GM21717 (cell line): ENCODE measurements around the gene FAM13C.

Source experiments
- ATAC-seq: cut with Tn5 transposase; IDR thresholded peaks from one replicate; pipeline ENCODE4 v1.9.1; 2021; ENCODE audit warnings: mild to moderate bottlenecking, moderate library complexity; ENCODE audit not compliant: unreplicated experiment

FAM13C gene

GRCh38 chr10:59362959-59363381 lies 621 bp upstream of the FAM13C start:
- no peak for ATAC-seq

- ATAC-seq = no peak
Measured at GRCh38 chr10:59361663-59362143, 646 bp downstream of the FAM13C start.

- no peak for ATAC-seq
Measured at GRCh38 chr10:59360605-59361405, 1.5 kb downstream of the FAM13C start.

- ATAC-seq = no peak
Measured at GRCh38 chr10:59358576-59358975, 3.8 kb downstream of the FAM13C start.

GRCh38 chr10:59354434-59354833 lies 7.9 kb downstream of the FAM13C start:
- no peak for ATAC-seq

GRCh38 chr10:59350558-59350957 lies 11.8 kb downstream of the FAM13C start:
- ATAC-seq = no peak

- no peak for ATAC-seq
Measured at GRCh38 chr10:59346321-59346720, 16.0 kb downstream of the FAM13C start.

GRCh38 chr10:59342723-59343122 lies 19.6 kb downstream of the FAM13C start:
- no peak for ATAC-seq

GRCh38 chr10:59342000-59342399 lies 20.3 kb downstream of the FAM13C start:
- no peak for ATAC-seq

- no peak for ATAC-seq
Measured at GRCh38 chr10:59340285-59340684, 22.1 kb downstream of the FAM13C start.

GRCh38 chr10:59339351-59339750 lies 23.0 kb downstream of the FAM13C start:
- no peak for ATAC-seq

GRCh38 chr10:59337201-59337652 lies 25.1 kb downstream of the FAM13C start:
- ATAC-seq = no peak

GRCh38 chr10:59336632-59337031 lies 25.7 kb downstream of the FAM13C start:
- no peak for ATAC-seq

GRCh38 chr10:59335497-59335896 lies 26.9 kb downstream of the FAM13C start:
- no peak for ATAC-seq

GRCh38 chr10:59333701-59334100 lies 28.6 kb downstream of the FAM13C start:
- no peak for ATAC-seq

- ATAC-seq = no peak
Measured at GRCh38 chr10:59332581-59332980, 29.8 kb downstream of the FAM13C start.

- no peak for ATAC-seq
Measured at GRCh38 chr10:59331661-59332060, 30.7 kb downstream of the FAM13C start.

GRCh38 chr10:59325116-59325515 lies 37.2 kb downstream of the FAM13C start:
- ATAC-seq = no peak

GRCh38 chr10:59324597-59324996 lies 37.8 kb downstream of the FAM13C start:
- ATAC-seq = no peak

- no peak for ATAC-seq
Measured at GRCh38 chr10:59323831-59324401, 38.4 kb downstream of the FAM13C start.

- ATAC-seq = no peak
Measured at GRCh38 chr10:59323036-59323459, 39.3 kb downstream of the FAM13C start.

GRCh38 chr10:59322131-59322530 lies 40.2 kb downstream of the FAM13C start:
- ATAC-seq = no peak
